ENCODE measurements around the gene ZNF385D. TPM values are rescaled to one million over a fixed set of nuclear protein-coding genes. Genes with fewer than 3 reads are reported as not detected.

The ZNF385D gene
- total RNA-seq, 1 donor from 2014 or later = 0.43 TPM

- TF ChIP-seq, protein P1, sequence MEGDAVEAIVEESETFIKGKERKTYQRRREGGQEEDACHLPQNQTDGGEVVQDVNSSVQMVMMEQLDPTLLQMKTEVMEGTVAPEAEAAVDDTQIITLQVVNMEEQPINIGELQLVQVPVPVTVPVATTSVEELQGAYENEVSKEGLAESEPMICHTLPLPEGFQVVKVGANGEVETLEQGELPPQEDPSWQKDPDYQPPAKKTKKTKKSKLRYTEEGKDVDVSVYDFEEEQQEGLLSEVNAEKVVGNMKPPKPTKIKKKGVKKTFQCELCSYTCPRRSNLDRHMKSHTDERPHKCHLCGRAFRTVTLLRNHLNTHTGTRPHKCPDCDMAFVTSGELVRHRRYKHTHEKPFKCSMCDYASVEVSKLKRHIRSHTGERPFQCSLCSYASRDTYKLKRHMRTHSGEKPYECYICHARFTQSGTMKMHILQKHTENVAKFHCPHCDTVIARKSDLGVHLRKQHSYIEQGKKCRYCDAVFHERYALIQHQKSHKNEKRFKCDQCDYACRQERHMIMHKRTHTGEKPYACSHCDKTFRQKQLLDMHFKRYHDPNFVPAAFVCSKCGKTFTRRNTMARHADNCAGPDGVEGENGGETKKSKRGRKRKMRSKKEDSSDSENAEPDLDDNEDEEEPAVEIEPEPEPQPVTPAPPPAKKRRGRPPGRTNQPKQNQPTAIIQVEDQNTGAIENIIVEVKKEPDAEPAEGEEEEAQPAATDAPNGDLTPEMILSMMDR (IDR thresholded peaks at IDR 0.05) = no peak
- DNase-seq (ENCODE audit: extremely low spot score, unreplicated experiment) = no peak
- Mint-ChIP-seq H3K4me3 (ENCODE audit: unreplicated experiment) (no peak overlapping the region), H3K4me1 (ENCODE audit: unreplicated experiment) (no peaks in the 10 kb centered on the region), H3K27me3 (ENCODE audit: unreplicated experiment) (no peaks in the 10 kb centered on the region), H3K27ac (ENCODE audit: unreplicated experiment) (no peak overlapping the region), H3K36me3 (ENCODE audit: unreplicated experiment) (no peaks in the 10 kb centered on the region), H3K9me3 (ENCODE audit: unreplicated experiment) (no peaks in the 10 kb centered on the region)
Measured at GRCh38 chr3:21592828-21593227, 158.2 kb downstream of the ZNF385D start.

- Mint-ChIP-seq H3K36me3 (ENCODE audit: unreplicated experiment) (peaks cover 2% of the 10 kb centered on the region), H3K4me3 (ENCODE audit: unreplicated experiment) (no peak overlapping the region), H3K9me3 (ENCODE audit: unreplicated experiment) (peaks cover 4% of the 10 kb centered on the region), H3K27me3 (ENCODE audit: unreplicated experiment) (no peaks in the 10 kb centered on the region), H3K4me1 (ENCODE audit: unreplicated experiment) (no peaks in the 10 kb centered on the region), H3K27ac (ENCODE audit: unreplicated experiment) (no peak overlapping the region)
- DNase-seq (ENCODE audit: extremely low spot score, unreplicated experiment) = no peak
- TF ChIP-seq, protein P1 (IDR thresholded peaks at IDR 0.05) = no peak
Measured at GRCh38 chr3:21587894-21588293, 163.1 kb downstream of the ZNF385D start.

DNA sequence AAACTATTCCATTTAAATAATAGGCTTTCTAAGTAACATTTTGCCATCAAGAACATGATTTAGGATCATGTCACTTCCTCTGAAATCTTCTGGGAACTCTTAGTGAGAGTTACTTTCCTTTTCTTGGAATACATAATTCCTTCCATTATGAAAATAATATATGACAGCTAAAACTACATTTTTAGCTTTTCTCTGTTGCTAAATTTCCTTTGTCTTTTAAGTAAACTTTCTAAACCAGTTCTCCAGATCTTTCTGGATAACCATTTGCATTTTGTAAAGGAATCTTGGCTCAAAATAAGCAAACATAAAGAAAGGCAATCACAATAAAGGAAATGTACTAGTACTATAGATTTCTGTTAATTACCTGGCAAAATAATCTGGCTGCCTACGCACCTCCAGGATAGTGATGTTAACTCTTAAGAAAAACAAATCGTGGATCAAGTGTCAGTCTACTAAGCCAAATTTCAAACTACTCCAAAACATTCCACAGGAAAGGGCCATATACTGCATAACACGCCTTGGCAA is 165.7 kb downstream of the ZNF385D start:
- Mint-ChIP-seq H3K27ac (ENCODE audit: unreplicated experiment) (no peak overlapping the region), H3K4me3 (ENCODE audit: unreplicated experiment) (no peak overlapping the region), H3K36me3 (ENCODE audit: unreplicated experiment) (peaks cover 2% of the 10 kb centered on the region), H3K27me3 (ENCODE audit: unreplicated experiment) (no peaks in the 10 kb centered on the region), H3K4me1 (ENCODE audit: unreplicated experiment) (no peaks in the 10 kb centered on the region), H3K9me3 (ENCODE audit: unreplicated experiment) (peaks cover 4% of the 10 kb centered on the region)
- no peak for DNase-seq (ENCODE audit: extremely low spot score, unreplicated experiment)
- TF ChIP-seq, protein P1 (IDR thresholded peaks at IDR 0.05) = no peak

GRCh38 chr3:21573291-21573690 is 177.7 kb downstream of the ZNF385D start:
- Mint-ChIP-seq H3K4me1 (ENCODE audit: unreplicated experiment) (no peaks in the 10 kb centered on the region), H3K4me3 (ENCODE audit: unreplicated experiment) (no peak overlapping the region), H3K27ac (ENCODE audit: unreplicated experiment) (no peak overlapping the region), H3K9me3 (ENCODE audit: unreplicated experiment) (no peaks in the 10 kb centered on the region), H3K27me3 (ENCODE audit: unreplicated experiment) (peaks cover 2% of the 10 kb centered on the region), H3K36me3 (ENCODE audit: unreplicated experiment) (no peaks in the 10 kb centered on the region)
- no peak for DNase-seq (ENCODE audit: extremely low spot score, unreplicated experiment)
- TF ChIP-seq, protein P1 (IDR thresholded peaks at IDR 0.05) = no peak

DNA sequence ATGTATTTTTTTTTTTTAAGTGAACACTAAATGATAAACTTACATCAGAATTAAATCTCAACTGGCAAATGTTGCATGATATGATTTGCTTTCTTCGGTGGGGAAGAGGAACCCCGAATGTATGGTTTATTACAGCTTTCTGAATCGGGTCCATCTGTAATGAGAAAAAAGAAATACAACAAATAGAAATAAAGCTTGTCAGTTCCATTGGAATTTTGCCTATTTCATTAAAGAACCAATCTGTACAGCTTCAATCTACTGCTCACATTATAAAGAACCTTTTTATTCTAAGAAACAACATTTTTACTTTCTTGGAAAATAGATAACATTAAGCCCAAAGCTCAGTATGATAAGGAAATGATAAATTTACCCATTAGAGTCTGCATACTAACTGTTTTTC is 186.5 kb downstream of the ZNF385D start:
- TF ChIP-seq, protein P1 (IDR thresholded peaks at IDR 0.05) = no peak
- no peaks in the 10 kb centered on the region for H3K36me3 Mint-ChIP-seq (ENCODE audit: unreplicated experiment)
- DNase-seq (ENCODE audit: extremely low spot score, unreplicated experiment) = no peak
- H3K4me3 Mint-ChIP-seq (ENCODE audit: unreplicated experiment) = no peak overlapping the region
- no peak overlapping the region for H3K27ac Mint-ChIP-seq (ENCODE audit: unreplicated experiment)
- no peaks in the 10 kb centered on the region for H3K27me3 Mint-ChIP-seq (ENCODE audit: unreplicated experiment)
- H3K4me1 Mint-ChIP-seq (ENCODE audit: unreplicated experiment) = no peaks in the 10 kb centered on the region
- peaks cover 14% of the 10 kb centered on the region for H3K9me3 Mint-ChIP-seq (ENCODE audit: unreplicated experiment)

All from osteocyte (in vitro differentiated cells).